Measurements from ENCODE around the gene CAPN5. TPM values are rescaled to one million over a fixed set of nuclear protein-coding genes. Genes with fewer than 3 reads are reported as not detected.

Gene CAPN5
- total RNA-seq, 1 donor from 2014 or later = 7.8 TPM

GRCh38 chr11:77163271-77163670 lies 96.5 kb downstream of the CAPN5 start:
- DNase-seq (ENCODE audit: low read depth) = no peak
- no peak for TF ChIP-seq CTCF (IDR thresholded peaks at IDR 0.05; ENCODE audit: insufficient read depth, low read length, poor library complexity, severe bottlenecking)
- peaks cover 10% of the 10 kb centered on the region for H3K27me3 ChIP-seq (ENCODE audit: control insufficient read depth, insufficient read depth, low read length)

DNA sequence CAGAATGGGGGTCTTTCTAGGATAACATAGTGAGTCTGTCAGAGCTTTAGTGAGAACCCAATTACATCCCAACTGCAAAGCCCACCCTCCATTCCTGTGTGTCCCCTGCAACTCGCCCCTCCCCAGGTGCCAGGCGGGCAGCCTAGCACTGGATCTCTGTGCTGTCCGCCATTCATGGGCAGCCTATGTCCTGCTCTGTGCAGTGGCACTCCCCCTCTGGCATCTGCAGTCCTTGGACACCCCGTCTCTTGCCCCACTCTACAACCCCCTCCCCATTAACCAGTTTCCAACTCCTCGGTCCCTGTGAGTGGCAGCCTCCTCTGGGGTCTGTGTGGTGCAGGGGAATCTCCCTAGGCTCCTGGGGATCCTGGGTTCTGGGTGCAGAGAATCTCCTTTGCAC lies 98.3 kb downstream of the CAPN5 start:
- no peak overlapping the region for H3K4me3 ChIP-seq (ENCODE audit: low read depth, low read length)
- DNase-seq (ENCODE audit: low read depth) = no peak
- no peaks in the 10 kb centered on the region for H3K36me3 ChIP-seq (ENCODE audit: control insufficient read depth, insufficient read depth, low read length)
- peaks cover 10% of the 10 kb centered on the region for H3K27me3 ChIP-seq (ENCODE audit: control insufficient read depth, insufficient read depth, low read length)
- no peak for TF ChIP-seq CTCF (IDR thresholded peaks at IDR 0.05; ENCODE audit: insufficient read depth, low read length, poor library complexity, severe bottlenecking)

More at GRCh38 chr11:77163271-77163670, 96.5 kb downstream of the CAPN5 start:
- H3K4me3 ChIP-seq (ENCODE audit: low read depth, low read length) = no peak overlapping the region
- no peaks in the 10 kb centered on the region for H3K36me3 ChIP-seq (ENCODE audit: control insufficient read depth, insufficient read depth, low read length)

GRCh38 chr11:77166021-77166420 lies 99.2 kb downstream of the CAPN5 start:
- peaks cover 10% of the 10 kb centered on the region for H3K27me3 ChIP-seq (ENCODE audit: control insufficient read depth, insufficient read depth, low read length)
- H3K4me3 ChIP-seq (ENCODE audit: low read depth, low read length) = no peak overlapping the region
- H3K36me3 ChIP-seq (ENCODE audit: control insufficient read depth, insufficient read depth, low read length) = no peaks in the 10 kb centered on the region
- DNase-seq (ENCODE audit: low read depth) = no peak
- TF ChIP-seq CTCF (IDR thresholded peaks at IDR 0.05; ENCODE audit: insufficient read depth, low read length, poor library complexity, severe bottlenecking) = no peak

DNA sequence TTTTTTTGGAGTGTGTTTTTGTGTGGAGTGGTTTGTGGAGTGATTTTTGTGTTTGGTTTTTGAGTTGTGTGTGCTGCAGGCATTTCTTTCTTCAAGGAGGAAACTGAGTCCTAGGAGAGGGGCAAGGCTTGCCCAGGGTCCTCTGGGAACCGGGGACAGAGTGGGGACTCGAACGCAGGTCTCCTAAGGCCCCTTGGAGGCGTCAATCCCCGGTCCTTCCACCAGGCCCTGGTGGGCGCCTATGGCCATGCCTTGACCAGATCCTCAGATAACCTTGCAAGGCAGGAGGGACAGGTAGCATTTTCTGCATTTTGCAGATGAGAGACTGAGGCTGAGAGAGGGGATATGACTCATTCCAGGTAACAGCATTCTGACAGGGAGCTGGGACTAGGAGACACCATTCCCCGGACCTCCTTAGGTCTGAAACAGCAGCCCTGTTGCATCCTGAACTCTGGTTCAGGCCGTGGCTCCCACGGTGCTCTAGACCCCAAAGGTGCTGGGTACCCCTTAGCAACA lies 100.4 kb downstream of the CAPN5 start:
- no peak for TF ChIP-seq CTCF (IDR thresholded peaks at IDR 0.05; ENCODE audit: insufficient read depth, low read length, poor library complexity, severe bottlenecking)
- Histone ChIP-seq H3K27me3 (ENCODE audit: control insufficient read depth, insufficient read depth, low read length) (peaks cover 10% of the 10 kb centered on the region), H3K4me3 (ENCODE audit: low read depth, low read length) (no peak overlapping the region), H3K36me3 (ENCODE audit: control insufficient read depth, insufficient read depth, low read length) (no peaks in the 10 kb centered on the region)
- no peak for DNase-seq (ENCODE audit: low read depth)

DNA sequence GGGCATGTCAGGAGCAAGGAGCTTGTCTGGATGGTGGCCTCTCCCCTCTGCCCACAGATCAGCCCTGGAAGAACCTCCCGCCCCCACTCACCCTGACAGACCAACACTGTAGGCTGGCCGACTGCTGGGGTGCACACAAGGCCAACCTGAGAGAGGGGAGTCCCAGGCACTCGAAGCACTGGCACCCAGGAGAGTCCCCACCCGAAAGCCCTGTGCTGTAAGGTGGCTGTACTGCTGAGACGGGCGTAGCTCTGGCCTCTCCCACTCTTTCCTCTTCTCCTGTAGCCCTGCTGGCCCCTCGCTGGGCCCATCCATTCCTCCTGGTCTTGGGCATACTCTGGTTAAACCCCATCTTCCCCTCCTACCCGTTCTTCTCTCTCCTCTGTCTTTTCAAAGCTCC lies 101.0 kb downstream of the CAPN5 start:
- H3K4me3 ChIP-seq (ENCODE audit: low read depth, low read length) = no peak overlapping the region
- H3K36me3 ChIP-seq (ENCODE audit: control insufficient read depth, insufficient read depth, low read length) = no peaks in the 10 kb centered on the region
- H3K27me3 ChIP-seq (ENCODE audit: control insufficient read depth, insufficient read depth, low read length) = peaks cover 10% of the 10 kb centered on the region
- no peak for TF ChIP-seq CTCF (IDR thresholded peaks at IDR 0.05; ENCODE audit: insufficient read depth, low read length, poor library complexity, severe bottlenecking)
- no peak for DNase-seq (ENCODE audit: low read depth)

GRCh38 chr11:77170107-77170506 lies 103.3 kb downstream of the CAPN5 start:
- no peak overlapping the region for H3K4me3 ChIP-seq (ENCODE audit: low read depth, low read length)
- peak; percentile 7 for DNase-seq (ENCODE audit: low read depth)
- H3K27me3 ChIP-seq (ENCODE audit: control insufficient read depth, insufficient read depth, low read length) = peaks cover 7% of the 10 kb centered on the region
- no peak for TF ChIP-seq CTCF (IDR thresholded peaks at IDR 0.05; ENCODE audit: insufficient read depth, low read length, poor library complexity, severe bottlenecking)
- no peaks in the 10 kb centered on the region for H3K36me3 ChIP-seq (ENCODE audit: control insufficient read depth, insufficient read depth, low read length)
